Measurements from ENCODE around the gene ALPL.

The ALPL gene

DNA sequence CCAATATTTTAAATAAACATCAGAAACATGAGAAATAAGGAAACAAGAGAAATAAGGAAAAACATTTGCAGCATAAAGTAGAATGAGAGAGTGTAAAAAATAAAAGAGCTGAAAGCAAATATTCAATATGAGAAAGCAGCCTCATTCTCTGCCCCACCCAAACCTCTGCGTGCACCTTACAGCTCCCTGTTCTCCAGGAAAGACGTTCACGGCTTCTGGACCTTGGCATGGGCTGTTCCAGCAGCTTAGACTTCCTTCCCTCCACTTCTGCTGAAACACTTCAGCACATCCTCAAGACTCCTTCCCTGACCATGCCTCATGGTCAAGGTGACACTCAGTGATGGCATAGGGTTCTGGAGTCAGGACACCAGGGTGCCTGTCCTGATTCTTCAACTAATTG, 23.3 kb downstream of the ALPL start:
- no peak for FAIRE-seq

- FAIRE-seq: no peak
These were observed 23.8 kb downstream of the ALPL start for GRCh38 chr1:21532992-21533534.

GRCh38 chr1:21534146-21534545, 24.9 kb downstream of the ALPL start:
- FAIRE-seq: no peak

- FAIRE-seq: no peak
These were observed 25.6 kb downstream of the ALPL start for GRCh38 chr1:21534674-21535378.

GRCh38 chr1:21536218-21536617, 27.0 kb downstream of the ALPL start:
- FAIRE-seq: no peak

DNA sequence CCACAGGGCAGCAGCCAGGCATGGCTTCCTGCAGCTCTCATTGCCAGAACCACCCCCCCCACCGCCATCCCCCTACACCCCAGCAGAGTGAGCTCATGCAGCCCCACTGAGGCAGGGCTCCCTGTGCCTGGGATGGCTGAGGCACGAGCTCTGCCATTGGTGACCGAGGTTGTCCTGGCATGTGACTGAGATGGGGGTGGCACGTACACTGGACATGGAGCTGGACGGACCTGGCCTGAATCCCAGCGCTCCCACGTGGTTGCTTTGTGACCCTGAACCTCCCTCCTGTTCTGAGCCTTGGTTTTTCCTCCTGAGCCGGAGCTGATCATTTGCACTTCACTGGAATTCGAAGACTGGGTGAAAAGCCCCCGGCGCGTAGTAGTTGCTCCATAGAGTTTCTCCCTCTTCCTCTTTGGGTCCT, 28.3 kb downstream of the ALPL start:
- FAIRE-seq: no peak

DNA sequence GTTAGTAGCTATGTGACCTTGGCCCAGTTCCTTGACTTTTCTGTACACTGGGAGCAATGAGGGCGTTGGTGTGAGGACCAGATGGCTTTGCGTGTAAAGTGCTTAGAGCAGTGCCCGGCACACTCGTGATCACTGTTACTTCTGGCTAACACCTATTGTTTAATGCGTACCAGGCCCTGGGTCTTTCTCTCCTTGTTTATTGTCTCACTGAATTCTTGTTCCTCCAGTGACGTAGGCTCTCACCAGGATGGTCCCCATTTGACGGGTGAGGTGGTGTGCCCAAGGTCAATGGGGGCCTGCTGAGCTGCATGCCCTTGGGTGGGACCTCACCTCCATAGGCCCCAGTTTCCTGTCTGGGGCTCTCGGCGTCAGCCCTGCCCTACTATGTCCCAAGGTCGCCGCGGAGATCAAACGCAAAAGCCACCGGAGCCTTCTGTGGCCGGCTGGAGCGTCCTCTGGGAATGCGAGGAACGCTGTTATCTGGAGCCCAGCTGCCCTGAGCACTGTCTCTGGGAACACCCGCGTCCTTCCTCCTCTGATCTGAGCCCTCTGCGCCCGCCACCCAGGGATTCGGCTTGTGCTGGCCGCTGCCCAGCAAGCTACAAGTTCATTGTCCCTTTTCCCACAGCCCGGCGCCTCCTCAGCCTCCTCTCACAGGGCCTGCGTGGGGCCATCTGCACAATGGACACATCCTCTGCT, 28.9 kb downstream of the ALPL start:
- no peak for FAIRE-seq

- no peak for FAIRE-seq
These were observed 30.7 kb downstream of the ALPL start for GRCh38 chr1:21539933-21540332.

GRCh38 chr1:21541329-21541728, 32.1 kb downstream of the ALPL start:
- FAIRE-seq: no peak

DNA sequence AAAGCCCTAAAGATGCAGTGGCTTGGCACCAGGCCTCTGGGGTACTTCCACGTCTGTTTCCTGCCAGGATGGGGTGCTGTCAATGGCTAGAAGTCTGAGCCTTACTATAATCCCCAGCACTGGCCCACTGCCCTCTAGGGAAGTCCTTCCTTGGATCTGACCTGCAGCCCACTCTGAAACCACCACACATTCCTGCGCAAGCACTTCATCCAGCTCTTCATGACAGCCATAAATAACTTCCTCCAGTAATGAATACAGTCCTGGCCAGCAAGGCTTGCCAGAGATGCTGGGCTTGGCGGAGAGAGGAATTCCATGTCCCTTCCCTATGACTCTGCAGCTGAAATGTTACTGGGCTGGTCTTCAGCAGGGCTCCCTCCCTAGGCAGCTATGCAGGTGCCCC, 32.6 kb downstream of the ALPL start:
- FAIRE-seq: no peak

GRCh38 chr1:21543598-21543997, 34.4 kb downstream of the ALPL start:
- FAIRE-seq: no peak

DNA sequence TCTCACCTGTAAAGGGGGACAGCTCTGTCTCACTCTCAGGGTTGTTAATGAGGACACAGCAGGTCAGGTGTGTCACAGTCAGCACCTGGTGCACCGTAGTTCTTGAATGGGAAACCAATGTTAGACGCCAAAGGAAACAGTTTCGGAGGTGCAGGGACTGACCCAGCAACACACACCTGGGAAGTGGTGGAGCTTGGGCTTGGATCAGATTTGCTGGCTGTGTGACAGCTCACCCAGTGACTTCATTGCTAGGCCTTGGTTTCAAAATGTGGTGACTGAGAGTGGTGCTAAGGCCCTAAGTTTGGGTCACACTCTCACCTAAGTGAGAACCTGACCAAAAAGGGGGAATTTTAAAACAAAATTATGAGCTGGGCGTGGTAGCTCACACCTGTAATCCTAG, 34.9 kb downstream of the ALPL start:
- no peak for FAIRE-seq

DNA sequence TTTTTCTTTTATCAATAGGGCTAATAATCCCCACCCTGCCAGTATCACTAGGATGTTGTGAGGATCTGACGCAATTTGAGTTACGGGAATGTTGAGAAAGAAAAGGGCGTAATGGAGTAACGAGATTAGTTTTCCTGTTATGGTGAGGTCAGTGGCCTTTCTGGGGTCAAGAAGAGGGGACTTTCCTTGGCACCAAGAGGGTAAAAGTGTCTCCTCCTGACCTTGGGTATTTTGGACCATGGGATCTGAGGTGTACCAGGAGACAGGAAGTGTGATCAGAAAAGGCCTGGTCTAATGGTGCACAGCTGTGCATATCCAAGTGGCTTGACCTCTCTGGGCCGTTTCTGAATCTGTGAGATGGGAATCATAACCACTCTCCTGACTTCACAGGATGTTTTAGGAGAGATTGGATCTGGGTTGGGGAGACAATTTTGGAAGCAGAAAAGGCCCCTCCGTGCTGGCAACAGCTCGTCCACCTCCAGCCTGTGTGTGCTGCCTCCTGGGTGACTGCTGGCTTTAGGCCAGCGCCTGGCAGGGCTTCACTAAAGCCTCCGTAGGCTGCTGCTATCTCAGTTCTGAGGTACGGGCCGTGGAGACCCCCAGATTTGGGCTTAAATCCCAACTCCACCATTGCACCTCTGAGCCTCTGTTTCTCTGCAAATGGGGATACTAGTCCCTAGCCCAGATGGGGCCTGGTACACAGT, 37.1 kb downstream of the ALPL start:
- FAIRE-seq: no peak

GRCh38 chr1:21547876-21548275, 38.7 kb downstream of the ALPL start:
- FAIRE-seq: no peak

DNA sequence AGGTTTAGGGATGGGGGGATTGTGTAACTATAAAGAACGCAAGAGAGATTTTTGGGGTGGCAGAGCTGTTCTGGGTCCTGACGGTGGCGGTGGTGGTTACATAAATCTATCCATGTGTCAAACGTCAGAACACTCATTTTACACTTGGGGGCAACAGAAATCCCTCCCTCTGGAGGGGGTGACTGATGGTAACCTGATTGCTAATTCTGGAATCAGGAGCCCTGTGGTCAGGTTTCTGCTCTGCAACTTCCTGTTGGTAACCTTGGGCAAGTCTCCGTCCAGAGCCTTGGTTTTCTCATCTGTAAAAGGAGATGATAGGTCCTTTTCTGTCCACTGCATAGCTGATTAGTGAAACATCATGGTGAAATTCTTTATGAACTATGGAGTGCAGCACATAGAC, 40.9 kb downstream of the ALPL start:
- no peak for FAIRE-seq

GRCh38 chr1:21550866-21551475, 41.7 kb downstream of the ALPL start:
- no peak for FAIRE-seq

- no peak for FAIRE-seq
These were observed 43.5 kb downstream of the ALPL start for GRCh38 chr1:21552715-21553114.

DNA sequence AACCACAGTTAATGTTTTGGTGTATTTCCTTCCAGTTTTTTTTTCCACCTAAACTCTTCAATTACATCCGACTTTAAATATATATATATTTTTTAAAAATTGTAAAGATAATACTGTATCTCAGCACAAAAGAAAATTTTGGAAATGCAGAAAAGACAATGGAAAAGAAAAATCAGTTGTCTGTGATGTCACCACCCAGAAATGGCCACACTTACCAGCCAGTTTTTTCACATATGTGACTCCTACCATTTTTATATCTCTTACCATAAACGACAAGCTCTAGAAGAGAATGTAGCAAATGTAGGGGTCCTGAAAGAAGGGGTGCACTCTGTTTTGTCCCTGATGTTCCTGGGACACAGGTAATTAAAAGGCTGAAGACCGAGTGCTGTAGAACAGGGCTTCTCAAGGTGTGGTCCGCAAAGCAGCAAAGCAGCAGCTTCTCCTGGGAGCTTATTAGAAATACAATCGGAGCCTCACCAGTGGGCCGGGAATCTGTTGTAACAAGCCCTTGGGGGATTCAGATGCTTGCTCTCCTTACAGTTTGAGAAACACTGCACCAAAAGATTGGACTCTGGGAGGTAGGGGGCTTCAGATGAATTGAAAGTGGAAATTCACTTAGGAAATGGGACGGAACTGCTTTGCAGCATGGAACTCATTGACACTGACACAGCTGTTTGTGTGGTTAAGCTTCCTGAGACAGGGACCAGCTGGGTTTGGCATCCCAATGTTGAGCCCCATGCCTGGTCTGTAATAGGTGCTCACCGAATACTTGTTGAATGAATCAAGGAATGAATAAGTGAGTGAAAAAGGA, 44.1 kb downstream of the ALPL start:
- FAIRE-seq: no peak

DNA sequence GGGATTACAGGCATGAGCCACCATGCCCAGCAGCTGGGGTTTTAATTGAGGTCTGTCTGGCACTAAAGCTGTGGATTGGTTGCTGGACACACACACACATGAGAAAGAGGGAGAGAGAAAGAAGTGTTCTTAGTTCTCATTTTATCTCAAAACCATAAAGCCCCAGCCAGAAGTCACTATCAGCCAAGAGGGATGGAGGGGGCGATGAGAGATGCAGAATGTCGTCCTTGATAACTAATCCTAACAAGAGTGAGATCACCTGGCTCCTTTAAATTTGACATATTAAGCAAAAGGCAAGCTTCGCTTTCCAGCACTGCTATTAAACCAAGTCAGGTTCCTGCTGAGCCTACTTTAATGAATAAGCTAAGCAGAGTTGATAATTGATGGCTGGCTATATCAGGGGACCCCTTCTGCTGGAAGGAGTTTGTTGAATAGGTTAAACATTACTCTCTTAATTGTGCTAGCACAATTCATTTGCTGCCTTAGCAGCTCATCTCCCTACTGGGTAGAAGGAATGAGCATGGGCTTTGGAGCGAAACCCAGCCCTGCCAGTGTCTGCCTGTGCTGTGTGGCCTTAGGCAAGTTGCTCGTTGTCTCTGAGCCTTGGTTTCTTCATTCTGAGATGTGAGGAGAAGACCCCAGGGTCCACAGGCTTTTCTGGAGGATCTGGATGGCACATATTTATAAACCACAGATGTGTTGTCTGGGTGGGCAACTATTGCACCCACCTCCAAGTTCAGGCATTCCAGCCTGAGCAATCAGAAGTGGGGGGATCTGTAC, 50.8 kb downstream of the ALPL start:
- FAIRE-seq: no peak

GRCh38 chr1:21560916-21561638, 51.9 kb downstream of the ALPL start:
- FAIRE-seq: no peak

DNA sequence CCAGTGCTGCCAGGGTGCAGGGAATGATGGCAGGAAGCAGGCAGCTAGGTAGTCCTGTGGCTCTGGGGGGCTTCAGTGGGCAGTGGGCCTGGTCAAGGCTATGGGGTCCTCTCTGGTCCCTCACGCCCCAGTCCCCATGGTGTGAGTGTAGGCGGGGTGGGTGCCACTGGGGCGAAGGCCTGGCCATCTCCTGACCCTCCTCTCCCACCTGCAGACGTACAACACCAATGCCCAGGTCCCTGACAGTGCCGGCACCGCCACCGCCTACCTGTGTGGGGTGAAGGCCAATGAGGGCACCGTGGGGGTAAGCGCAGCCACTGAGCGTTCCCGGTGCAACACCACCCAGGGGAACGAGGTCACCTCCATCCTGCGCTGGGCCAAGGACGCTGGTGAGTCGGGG, 53.7 kb downstream of the ALPL start:
- FAIRE-seq: no peak
